Measurements from ENCODE around the gene COL15A1.
"Not testable (repeated sequence)": the region's sequence is repeated elsewhere in the genome, so short reads cannot be mapped to it uniquely, and the experiment has no call there.

The COL15A1 gene

DNA sequence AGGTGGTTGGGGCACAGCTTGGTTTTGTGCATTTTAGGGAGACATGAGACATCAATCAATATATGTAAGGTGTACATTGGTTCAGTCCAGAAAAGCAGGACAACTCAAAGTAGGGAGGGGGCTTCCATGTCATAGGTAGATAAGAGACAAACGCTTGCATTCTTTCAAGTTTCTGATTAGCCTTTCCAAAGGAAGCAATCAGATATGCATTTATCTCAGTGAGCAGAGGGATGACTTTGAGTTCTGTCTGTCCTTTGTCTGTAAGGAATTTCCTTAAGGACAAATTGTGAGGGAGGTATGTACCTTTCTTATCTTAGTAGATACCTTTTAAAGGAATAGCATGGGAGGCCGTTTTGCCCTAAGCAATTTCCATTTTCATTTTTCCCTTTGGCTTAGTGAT lies 63.3 kb downstream of the COL15A1 start:
- TF ChIP-seq EZH2 (optimal IDR thresholded peaks at IDR 0.05; ENCODE audit: low read depth, low read length) (no peak), EZH2phosphoT487 (IDR thresholded peaks at IDR 0.05; ENCODE audit: low read length) (no peak), CTCF (IDR thresholded peaks at IDR 0.05; ENCODE audit: low read length) (no peak)
- Histone ChIP-seq H3K9ac (ENCODE audit: low read length) (no peak overlapping the region), H3K36me3 (replicated peaks; ENCODE audit: insufficient read depth, low read length) (no peaks in the 10 kb centered on the region), H3K9me2 (replicated peaks; ENCODE audit: insufficient read depth, low read length) (no peaks in the 10 kb centered on the region), H3K4me2 (ENCODE audit: low read depth, low read length) (no peak overlapping the region), H4K20me1 (ENCODE audit: insufficient read depth, low read length) (no peaks in the 10 kb centered on the region), H3K9me3 (replicated peaks; ENCODE audit: insufficient read depth, low read length) (no peaks in the 10 kb centered on the region), H3F3A (ENCODE audit: insufficient read depth, low read length) (no peaks in the 10 kb centered on the region), H3K27me3 (replicated peaks; ENCODE audit: insufficient read depth, low read length) (no peaks in the 10 kb centered on the region), H3K4me1 (ENCODE audit: low read length) (no peaks in the 10 kb centered on the region), H2AFZ (ENCODE audit: low read length) (no peak overlapping the region), H3K79me2 (ENCODE audit: low read length) (no peaks in the 10 kb centered on the region), H3K27ac (ENCODE audit: low read length) (no peak overlapping the region), H3K4me3 (ENCODE audit: low read length) (no peak overlapping the region)
- DNase-seq, result no peak

- TF ChIP-seq EZH2 (optimal IDR thresholded peaks at IDR 0.05; ENCODE audit: low read depth, low read length) (no peak), EZH2phosphoT487 (IDR thresholded peaks at IDR 0.05; ENCODE audit: low read length) (no peak), CTCF (IDR thresholded peaks at IDR 0.05; ENCODE audit: low read length) (no peak)
- Histone ChIP-seq H3K27ac (ENCODE audit: low read length) (no peak overlapping the region), H3K36me3 (replicated peaks; ENCODE audit: insufficient read depth, low read length) (no peaks in the 10 kb centered on the region), H3K9ac (ENCODE audit: low read length) (no peak overlapping the region), H3K4me1 (ENCODE audit: low read length) (no peaks in the 10 kb centered on the region), H3K4me3 (ENCODE audit: low read length) (no peak overlapping the region), H3K9me2 (replicated peaks; ENCODE audit: insufficient read depth, low read length) (no peaks in the 10 kb centered on the region), H3K27me3 (replicated peaks; ENCODE audit: insufficient read depth, low read length) (no peaks in the 10 kb centered on the region), H2AFZ (ENCODE audit: low read length) (no peak overlapping the region), H3K9me3 (replicated peaks; ENCODE audit: insufficient read depth, low read length) (no peaks in the 10 kb centered on the region), H4K20me1 (ENCODE audit: insufficient read depth, low read length) (no peaks in the 10 kb centered on the region), H3K4me2 (ENCODE audit: low read depth, low read length) (no peak overlapping the region), H3K79me2 (ENCODE audit: low read length) (no peaks in the 10 kb centered on the region), H3F3A (ENCODE audit: insufficient read depth, low read length) (no peaks in the 10 kb centered on the region)
- no peak for DNase-seq
Measured at GRCh38 chr9:99008203-99008602, 64.5 kb downstream of the COL15A1 start.

- H2AFZ ChIP-seq (ENCODE audit: low read length); H3K27ac ChIP-seq (ENCODE audit: low read length); H3K4me2 ChIP-seq (ENCODE audit: low read depth, low read length); H3K9ac ChIP-seq (ENCODE audit: low read length); H3K36me3 ChIP-seq (replicated peaks; ENCODE audit: insufficient read depth, low read length); H3K27me3 ChIP-seq (replicated peaks; ENCODE audit: insufficient read depth, low read length); H4K20me1 ChIP-seq (ENCODE audit: insufficient read depth, low read length); H3K9me2 ChIP-seq (replicated peaks; ENCODE audit: insufficient read depth, low read length); H3K4me1 ChIP-seq (ENCODE audit: low read length); H3K4me3 ChIP-seq (ENCODE audit: low read length); H3K79me2 ChIP-seq (ENCODE audit: low read length); DNase-seq; H3K9me3 ChIP-seq (replicated peaks; ENCODE audit: insufficient read depth, low read length); H3F3A ChIP-seq (ENCODE audit: insufficient read depth, low read length): not testable (repeated sequence)
Measured at GRCh38 chr9:99010393-99010792, 66.7 kb downstream of the COL15A1 start.

DNA sequence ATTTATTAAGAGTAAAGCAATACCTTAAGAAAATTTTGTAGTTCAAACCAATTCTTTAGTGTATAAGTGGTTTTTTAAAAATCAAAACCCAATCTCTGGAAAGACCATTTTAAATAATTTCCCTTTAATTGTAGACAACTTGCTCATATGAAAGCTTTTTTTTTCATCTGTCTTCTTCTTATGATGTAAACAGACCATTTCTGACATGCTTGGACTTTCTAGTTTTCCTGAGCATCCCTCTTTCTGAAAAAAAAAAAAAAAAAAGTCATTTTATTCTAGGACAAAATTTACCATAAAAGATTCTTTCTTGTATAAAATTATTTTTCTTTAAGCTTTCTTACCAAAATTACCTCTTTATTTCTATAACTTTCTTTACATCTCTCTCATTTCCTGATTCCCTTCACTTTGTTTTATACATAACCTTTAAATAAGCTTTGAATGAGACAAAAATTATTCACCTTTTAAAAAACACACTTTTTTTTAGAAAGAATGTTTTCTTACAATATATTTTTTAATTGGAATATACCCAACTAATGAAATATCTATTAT lies 67.5 kb downstream of the COL15A1 start:
- TF ChIP-seq CTCF (IDR thresholded peaks at IDR 0.05; ENCODE audit: low read length), result no peak
- TF ChIP-seq EZH2 (optimal IDR thresholded peaks at IDR 0.05; ENCODE audit: low read depth, low read length), result no peak
- TF ChIP-seq EZH2phosphoT487 (IDR thresholded peaks at IDR 0.05; ENCODE audit: low read length), result no peak

More for the DNA sequence above, 67.5 kb downstream of the COL15A1 start:
- Histone ChIP-seq H3K9me3 (replicated peaks; ENCODE audit: insufficient read depth, low read length) (no peaks in the 10 kb centered on the region), H3K9me2 (replicated peaks; ENCODE audit: insufficient read depth, low read length) (no peaks in the 10 kb centered on the region), H3K27me3 (replicated peaks; ENCODE audit: insufficient read depth, low read length) (no peaks in the 10 kb centered on the region), H3K9ac (ENCODE audit: low read length) (no peak overlapping the region), H3K4me3 (ENCODE audit: low read length) (no peak overlapping the region), H3K4me2 (ENCODE audit: low read depth, low read length) (no peak overlapping the region), H3K36me3 (replicated peaks; ENCODE audit: insufficient read depth, low read length) (no peaks in the 10 kb centered on the region), H3K4me1 (ENCODE audit: low read length) (no peaks in the 10 kb centered on the region), H3K79me2 (ENCODE audit: low read length) (no peaks in the 10 kb centered on the region), H4K20me1 (ENCODE audit: insufficient read depth, low read length) (no peaks in the 10 kb centered on the region), H2AFZ (ENCODE audit: low read length) (no peak overlapping the region), H3F3A (ENCODE audit: insufficient read depth, low read length) (no peaks in the 10 kb centered on the region), H3K27ac (ENCODE audit: low read length) (no peak overlapping the region)
- DNase-seq, result no peak
